ENCODE measurements around the gene ASAP2. TPM values are rescaled to one million over a fixed set of nuclear protein-coding genes. Genes with fewer than 3 reads are reported as not detected.

The ASAP2 gene
- total and polyA plus RNA-seq, 9 of the 15 experiments (the other 6 are each of a cell fraction or from before 2014, with no cell fraction given): 0.06 to 4.3 (median 3.1) TPM

GRCh38 chr2:9210030-9210429 is 3.4 kb downstream of the ASAP2 start:
- Histone ChIP-seq H3K9me3 (replicated peaks; ENCODE audit: control insufficient read depth, insufficient read depth, low read depth, low read length) (no peaks in the 10 kb centered on the region), H3K36me3 (ENCODE audit: control insufficient read depth, insufficient read depth, low read length) (no peaks in the 10 kb centered on the region), H3K27me3 (ENCODE audit: control insufficient read depth in 2 of 2, insufficient read depth in 2 of 2, low read length in 2 of 2) (peaks cover 0 to 16% of the 10 kb centered on the region in 2 experiments; a peak in 1 of 5 replicates), H4K20me1 (replicated peaks; ENCODE audit: control insufficient read depth, insufficient read depth, low read length) (no peaks in the 10 kb centered on the region; the same call in 1 of the 2 replicates), H3K4me3 (no peak overlapping the region), H3K4me2 (ENCODE audit: insufficient read depth, low read length) (no peak overlapping the region), H2AFZ (ENCODE audit: low read depth, low read length) (no peak overlapping the region), H3K79me2 (ENCODE audit: control insufficient read depth, insufficient read depth, low read length) (peaks cover 13% of the 10 kb centered on the region), H3K9me1 (ENCODE audit: control insufficient read depth, insufficient read depth, low read length) (no peaks in the 10 kb centered on the region), H3K4me1 (replicated peaks in 1 of 2; ENCODE audit: control insufficient read depth in 2 of 2, insufficient read depth in 2 of 2, low read length in 2 of 2) (peaks cover 12 to 29% of the 10 kb centered on the region in 2 experiments; a peak in 4 of 5 replicates), H3K27ac (ENCODE audit: extremely low read depth, low read depth, low read length) (no peak overlapping the region), H3K9ac (ENCODE audit: insufficient read depth in 1 of 2, low read depth in 2 of 2, low read length in 2 of 2) (no peak overlapping the region)
- POLR2A ChIA-PET: interaction anchor here (0.6 kb wide), 1 partner anchor 1662 kb away, joined by 4 read pairs; no protein-coding TSS in a partner anchor
- intact Hi-C loops (cut with micrococcal nuclease): no loop called here
- TF ChIP-seq DDX20 (tag; IDR thresholded peaks at IDR 0.05; ENCODE audit: low read depth) (no peak), ZNF324 (CRISPR knock-in tag; IDR thresholded peaks at IDR 0.05) (no peak), ARID1B (IDR thresholded peaks at IDR 0.05) (no peak), ZNF644 (tag; IDR thresholded peaks at IDR 0.05; ENCODE audit: low read depth) (no peak), ZNF445 (CRISPR knock-in tag; IDR thresholded peaks at IDR 0.05; ENCODE audit: low read depth) (no peak), THRB (CRISPR knock-in tag; conservative IDR thresholded peaks at IDR 0.05) (no peak), CHD1 (IDR thresholded peaks at IDR 0.05; ENCODE audit: low read length) (no peak), ZNF717 (CRISPR knock-in tag; IDR thresholded peaks at IDR 0.05) (no peak), ELF1 (tag; IDR thresholded peaks at IDR 0.05) (no peak), NFATC3 (IDR thresholded peaks at IDR 0.05) (no peak), CBFA2T2 (conservative IDR thresholded peaks at IDR 0.05) (no peak), SUPT5H (IDR thresholded peaks at IDR 0.05) (no peak)
- ATAC-seq (no peak), FAIRE-seq (no peak), DNase-seq (ENCODE audit: extremely low read depth in 1 of 4, low spot score in 3 of 4) (no peak)
- in situ Hi-C loops (cut with MboI): no loop called here
- BruUV-seq (replicated peaks): no TSS peak
- CTCF ChIA-PET (ENCODE audit: low intra/inter-chr PET ratio): no interaction called here
- WGBS (ENCODE audit: insufficient coverage, low coverage, missing lambda C conversion rate): 44% methylated on average over 2 of the region's 2 CpGs
